IPS-NIHi11 (cell line): ENCODE measurements around the gene ST3GAL5.

Experiments used
- DNase-seq: peaks from one replicate; pipeline ENCODE4 v3.0.0; 2012; ENCODE audit warnings: mixed read lengths, low spot score

The ST3GAL5 gene

DNA sequence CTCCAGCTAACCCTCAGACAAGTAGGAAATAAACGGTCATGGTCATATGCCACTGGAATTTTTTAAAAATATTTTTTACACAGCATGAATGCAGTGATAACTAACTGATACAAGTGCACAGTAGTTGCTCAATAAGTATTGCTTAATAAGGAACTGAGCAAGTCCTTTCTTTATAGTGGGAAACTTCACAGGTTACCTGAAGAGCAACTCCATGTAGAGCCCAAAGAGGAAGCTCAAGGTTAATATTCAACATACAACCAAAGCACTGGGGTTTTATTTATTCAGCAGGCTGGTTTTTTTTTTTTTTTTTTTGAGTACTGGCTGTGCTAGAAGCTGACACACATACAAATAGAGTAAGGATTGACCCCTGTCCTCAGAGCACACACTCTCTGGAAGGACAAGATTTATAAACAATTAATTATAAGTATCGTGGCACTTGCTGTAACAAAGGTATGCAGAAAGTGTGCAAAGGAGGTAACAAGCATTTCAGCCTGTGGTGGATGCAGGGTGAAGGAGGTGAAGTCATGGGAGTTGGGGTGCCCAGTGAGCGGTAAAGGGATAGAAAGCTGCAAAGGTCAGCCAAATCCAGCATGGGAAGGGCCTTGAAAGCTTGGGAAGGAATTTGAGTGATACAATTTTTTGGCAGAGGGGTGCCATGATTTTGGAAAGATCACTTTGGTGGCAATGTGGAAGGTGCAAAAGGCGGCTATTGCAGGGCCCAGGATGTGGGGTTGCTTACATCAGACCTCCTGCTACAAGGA lies 82.3 kb downstream of the ST3GAL5 start:
- DNase-seq: no peak

DNA sequence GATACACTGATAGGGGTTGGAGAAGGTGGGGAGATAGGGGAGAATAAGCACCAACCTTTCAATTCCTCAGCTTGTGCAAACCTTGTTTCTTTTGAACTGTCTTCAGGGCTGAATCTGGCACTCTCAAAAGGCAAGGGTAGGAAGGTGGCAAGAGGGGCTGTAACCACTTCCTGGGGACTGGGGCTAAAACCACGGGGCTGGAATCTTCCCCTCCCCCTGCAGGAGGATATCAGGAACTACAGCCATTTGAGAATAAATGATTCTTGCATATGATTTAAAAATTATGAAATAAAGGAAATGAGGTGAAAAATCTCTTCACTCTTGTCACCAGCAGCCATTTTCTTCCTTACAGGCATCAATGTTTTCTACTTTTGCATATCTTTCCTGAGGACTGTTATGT lies 84.2 kb downstream of the ST3GAL5 start:
- peak; percentile 77 for DNase-seq

DNA sequence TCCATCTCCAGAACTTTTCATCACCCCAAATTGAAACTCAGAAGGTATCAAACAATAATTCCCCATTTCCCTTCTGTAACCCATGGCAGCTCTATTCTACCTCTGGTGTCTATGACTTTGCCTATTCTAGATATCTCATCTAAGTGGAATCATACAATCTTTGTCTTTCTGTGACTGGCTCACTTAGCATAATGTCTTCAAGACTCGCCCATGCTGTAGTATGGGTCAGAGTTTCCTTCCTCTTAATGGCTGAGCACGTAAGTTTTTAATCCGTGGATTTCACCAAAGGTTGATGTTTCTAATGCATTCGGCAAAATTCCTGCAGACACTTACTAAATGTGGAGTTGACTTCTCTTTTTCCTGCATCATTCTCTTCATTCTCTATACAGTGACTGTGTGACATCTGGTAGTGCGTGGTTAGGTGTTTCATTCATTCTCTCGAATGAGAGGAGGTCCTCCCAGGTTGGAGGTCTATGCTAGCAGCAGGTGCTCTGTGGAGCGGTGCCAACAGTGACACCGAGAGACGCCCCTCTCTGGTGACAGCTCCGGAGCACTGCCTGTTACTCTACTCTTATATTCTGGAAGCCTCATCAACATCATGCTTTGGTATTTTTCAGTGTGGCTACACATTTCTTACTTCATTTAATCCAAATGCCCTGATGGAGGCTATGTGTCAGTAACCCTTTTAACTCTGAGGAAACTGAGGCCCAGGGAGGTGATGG lies 84.9 kb downstream of the ST3GAL5 start:
- no peak for DNase-seq

DNA sequence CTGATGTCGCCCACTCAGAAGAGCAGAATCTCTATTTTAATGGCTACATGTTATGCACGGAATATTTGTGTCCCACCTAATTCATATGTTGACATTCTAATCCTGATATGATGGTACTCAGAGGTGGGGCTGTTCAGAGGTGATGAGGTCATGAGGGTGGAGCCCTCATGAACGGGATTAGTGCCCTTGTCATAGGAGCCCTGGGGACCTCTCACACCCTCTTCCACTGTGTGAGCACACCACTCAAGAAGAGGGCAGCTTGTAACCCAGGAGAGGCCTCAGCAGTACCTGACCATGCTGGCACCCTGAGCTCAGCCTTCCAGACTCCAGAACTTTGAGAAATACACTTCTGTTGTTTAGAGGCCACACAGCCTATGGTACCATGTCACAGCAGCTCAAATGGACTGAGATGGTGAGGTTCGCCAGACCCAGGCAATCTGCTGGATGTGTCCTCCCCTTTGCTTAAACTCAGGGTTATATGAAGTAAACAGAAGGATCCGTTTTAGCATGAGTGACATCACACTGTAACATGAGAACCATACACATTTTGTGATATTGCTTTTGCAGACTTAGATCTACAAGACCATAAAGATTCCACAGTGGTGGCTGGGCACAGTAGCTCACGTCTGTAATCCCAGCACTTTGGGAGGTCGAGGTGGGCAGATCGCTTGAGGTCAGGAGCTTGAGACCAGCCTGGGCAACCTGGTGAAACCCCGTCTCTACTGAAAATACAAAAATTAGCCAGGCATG lies 86.3 kb downstream of the ST3GAL5 start:
- no peak for DNase-seq

DNA sequence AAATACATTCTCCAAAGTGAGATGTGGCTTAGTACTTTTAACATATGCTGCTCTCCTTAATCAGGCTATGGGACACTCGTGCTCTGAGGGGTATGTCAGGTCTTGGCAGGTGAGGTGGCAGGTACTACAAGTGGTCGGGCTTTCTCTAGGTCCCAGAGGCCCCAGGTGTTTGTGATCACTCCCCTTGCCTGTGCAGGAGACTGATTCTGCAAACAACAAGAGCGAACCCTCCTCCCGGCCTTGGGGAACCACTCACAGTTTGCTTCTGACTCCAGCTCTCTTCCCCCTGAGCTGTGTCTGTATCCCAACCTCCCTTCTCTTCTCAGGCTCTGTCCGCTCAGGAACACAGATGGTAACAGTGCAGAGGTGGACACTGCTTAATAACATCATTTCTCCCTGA lies 86.9 kb downstream of the ST3GAL5 start:
- no peak for DNase-seq

DNA sequence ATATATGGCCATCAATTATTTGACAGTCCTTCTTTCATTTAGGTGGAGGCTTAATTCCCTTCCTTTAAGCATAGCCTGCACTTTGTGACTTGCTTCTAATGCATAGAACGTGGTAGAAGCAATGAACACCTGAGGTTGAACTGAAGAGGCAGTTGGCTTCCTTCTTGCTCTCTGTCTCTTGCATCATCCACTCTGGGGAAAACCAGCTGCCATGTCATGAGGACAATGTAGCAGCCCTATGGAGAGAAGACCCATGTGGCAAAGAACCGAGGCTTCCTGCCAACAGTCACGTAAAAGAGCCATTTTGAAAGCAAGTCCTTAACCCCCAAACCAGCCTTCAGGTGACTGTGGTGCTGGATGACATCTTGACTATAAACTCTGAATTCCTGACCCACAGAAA lies 88.2 kb downstream of the ST3GAL5 start:
- no peak for DNase-seq

DNA sequence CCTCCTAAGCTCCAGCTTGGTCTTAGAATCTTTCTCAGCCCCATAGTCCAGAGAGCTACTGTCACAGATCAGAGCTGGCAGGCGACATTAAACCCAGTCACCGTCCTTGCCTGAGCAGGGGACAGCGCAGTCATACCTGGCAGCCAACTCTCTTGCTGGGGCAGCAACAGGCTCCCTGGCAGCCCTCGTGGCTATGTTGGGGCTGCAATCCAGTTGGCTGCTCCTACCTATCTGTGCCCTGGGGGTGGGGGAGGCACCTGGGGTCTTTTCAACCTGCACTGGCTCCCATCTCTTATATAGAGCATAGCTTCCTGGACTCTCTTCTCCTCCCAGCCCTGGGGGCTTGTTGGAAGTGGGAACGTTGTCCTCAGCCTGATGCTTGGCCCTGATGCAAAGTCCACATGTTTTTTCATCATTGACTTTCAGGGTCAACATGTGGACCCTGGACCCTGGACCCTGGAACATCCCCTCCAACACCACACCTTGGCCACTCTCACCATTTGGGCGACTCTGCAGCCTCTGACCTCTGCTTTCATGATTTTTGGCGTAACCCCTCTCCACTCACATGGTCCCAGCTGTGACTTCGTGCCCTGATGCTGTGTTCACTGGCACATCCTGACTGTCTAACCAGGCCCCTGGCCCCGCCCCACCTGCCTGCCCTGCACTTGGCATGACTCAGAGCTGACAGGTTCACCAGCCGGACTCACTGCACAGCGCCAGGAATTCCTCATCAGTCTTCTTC lies 89.4 kb downstream of the ST3GAL5 start:
- DNase-seq: no peak

DNA sequence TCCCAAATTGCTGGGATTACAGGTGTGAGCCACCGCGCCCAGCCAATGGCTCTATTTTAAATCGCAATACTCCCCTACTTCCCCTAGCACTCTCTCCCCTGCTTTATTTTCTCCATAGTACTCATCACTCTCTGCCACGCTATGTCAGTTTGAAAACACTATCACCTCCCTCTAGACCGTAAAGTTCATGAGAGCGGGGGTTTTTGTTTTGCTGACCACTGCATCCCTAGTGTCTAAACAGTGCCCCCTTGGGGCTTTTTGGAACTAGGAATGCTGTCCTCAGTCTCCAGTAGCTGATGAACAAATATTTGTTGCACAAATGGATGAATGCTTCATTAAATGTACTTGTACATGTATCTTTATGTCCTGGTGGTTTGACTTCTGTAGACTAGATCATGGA lies 90.9 kb downstream of the ST3GAL5 start:
- peak; percentile 54 for DNase-seq

DNA sequence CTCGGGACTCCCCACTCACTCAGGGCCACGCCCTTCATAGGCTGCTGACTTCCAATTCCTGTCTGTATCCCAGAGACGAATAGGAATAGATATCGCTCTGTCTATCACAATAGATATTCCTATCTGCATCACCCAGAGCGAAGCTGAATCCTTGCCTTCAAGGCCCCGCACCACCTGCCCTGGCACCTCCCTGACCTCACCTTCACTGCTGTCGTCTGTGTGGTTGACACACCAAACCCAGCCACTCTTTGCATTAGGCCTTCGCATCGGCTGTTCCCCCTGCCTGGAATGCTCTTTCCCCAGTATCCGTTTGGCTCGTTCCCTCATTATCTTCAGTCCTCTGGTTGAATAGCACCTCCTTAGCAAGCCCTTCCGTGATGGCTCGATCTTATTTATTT lies 91.5 kb downstream of the ST3GAL5 start:
- DNase-seq: no peak

DNA sequence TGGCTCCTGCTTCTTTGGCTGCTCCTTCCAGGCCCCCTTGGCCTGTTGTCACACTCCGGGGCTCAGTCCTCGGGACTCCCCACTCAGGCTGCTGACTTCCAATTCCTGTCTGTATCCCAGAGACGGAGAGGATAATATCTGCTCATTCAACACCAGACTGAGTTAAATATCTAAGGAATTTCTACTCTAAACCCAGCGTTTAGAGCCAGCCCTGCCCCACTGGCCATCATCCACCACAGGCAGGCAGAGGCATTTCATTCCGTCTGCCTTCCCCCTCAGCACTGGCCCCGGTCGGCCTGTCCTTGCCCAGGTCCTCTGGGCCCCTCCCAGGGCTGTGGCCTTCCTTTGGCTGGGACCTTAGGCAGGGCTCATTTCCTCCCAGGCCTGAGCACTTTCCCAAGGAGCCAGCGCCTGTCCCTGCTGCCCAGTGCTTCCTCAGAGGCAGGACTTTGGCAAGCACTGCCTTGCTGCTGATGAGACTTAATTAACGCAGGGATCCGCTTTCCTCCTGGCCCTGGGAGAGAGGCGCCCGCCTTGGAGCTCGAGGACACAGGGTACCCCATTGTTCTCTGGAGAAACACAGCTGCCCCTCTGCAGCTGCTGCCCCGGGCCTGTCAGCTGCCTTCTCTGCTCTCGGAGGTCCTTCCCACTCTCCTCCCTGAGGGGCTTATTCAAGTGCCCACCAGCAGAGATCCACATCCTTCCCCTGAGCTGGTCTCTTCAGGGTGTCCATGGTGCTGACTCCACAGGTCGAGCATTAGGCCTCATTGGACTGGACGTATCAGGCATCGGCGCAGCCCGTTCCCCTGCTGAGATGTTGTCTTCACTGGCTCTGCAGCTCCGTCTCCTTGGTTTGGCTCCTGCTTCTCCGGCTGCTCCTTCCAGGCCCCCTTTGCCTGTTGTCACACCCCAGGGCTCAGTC lies 92.2 kb downstream of the ST3GAL5 start:
- no peak for DNase-seq

DNA sequence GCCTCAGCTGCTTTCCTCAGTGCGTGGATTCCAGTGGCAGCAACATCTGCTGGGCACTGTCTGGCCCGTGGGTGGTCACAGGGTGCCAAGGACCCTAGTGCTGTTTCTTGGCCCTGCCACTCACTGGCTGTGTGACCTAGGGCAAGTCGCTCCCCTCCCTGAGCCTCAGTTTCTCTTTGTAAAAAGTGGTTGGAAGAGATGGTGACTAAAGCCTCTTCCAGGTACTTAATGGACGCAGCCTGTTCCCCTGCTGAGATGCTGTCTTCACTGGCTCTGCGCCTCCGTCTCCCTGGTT lies 92.8 kb downstream of the ST3GAL5 start:
- DNase-seq: no peak

DNA sequence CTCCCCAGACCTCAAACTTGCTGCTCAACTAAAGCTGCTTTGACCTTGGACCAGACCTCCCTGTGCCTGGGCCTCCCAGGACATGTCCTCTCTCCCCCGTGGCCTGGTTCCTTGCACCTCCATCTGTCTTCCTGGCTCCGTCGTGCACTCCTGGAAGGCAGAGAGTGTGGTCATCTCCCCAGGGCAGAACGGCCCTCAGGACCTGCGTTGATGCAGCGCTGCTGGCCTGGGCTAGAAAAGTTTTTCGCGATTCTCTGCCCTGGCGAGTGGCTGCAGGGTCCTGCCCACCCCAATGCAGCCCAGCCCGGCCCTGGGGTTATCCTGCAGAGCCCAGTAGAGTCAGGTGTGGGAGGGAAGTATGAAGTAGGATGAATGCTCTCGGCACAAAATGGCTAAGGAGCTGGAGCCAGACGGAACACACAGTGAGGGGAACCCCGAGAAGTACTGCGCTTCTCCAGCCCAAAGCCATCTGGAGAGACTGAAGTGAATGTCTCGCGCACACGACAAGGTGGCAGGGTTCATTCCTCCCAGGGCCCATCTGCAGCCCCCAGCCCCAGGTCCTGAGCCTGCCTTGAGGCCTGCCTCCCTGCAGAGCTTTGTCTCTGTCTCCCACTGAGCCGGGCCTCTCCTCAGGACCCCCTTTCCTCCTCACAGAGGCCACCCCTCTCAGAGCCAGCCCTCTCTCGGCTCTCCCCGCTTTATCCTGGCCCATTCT lies 93.3 kb downstream of the ST3GAL5 start:
- no peak for DNase-seq

DNA sequence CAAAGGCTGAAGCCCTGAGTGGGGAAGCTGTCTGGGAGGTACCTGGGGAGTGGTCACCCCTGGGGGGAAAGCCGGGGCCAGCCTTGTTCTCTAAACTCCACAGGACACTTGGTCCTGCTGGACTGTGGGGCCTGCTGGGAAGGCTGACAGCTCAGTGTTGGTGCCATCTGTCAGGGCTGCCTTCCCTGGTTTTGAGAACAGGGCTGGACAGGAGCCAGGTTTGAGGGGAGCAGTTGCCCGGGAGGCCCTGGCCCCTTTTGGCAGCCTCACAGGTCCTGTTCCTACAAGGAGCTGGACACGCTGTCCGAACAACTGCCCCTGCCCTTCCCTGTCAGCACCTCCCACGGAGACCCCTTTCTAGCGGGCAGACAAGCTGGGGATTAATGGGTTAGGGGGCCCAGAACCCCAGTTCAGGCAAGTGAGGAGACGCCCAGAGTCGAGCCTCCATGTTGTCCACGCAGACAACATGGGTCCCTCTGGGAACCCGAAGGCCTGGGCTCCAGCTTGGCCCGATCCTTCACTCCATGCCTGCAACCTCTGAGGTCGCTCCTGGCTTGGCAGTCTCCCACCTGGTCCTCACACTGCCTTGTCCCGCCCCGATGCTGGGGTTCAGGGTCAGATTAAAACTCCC lies 94.2 kb downstream of the ST3GAL5 start:
- no peak for DNase-seq

DNA sequence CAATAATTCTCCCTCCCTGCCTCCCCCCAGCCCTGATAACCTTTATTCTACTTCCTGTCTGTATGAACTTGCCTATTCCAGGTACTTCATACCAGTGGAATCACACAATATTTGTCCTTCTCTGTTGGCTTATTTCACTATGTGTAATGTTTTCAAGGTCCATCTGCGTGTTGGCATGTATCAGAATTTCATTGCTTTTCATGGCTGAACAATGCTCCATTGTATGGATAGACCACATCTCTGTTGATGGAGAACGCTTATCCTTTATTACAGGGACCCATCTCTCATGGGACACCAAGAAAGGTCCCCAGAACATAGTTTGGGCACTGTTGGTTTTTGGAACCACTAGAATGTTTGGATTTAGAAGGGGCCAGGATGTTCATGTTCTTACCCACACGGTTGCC lies 94.8 kb downstream of the ST3GAL5 start:
- DNase-seq: no peak

DNA sequence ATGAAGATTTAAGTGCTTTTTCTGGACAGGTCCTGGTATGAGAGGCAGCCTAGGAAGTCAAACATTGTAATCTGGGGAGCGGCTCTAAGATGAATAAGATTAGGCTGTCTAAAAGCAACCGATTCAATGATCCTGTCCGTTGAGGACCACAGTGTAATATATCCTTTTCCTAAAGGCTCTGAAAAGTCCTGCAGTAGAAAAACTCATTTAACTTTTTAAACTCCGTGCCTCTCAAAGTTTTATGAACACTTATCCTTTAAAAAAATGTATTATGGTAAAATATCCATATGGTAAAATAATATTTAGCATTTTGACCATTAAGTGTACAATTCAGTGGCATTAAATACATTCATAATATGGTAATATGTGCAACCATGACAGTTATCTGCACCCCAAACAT lies 95.2 kb downstream of the ST3GAL5 start:
- no peak for DNase-seq

DNA sequence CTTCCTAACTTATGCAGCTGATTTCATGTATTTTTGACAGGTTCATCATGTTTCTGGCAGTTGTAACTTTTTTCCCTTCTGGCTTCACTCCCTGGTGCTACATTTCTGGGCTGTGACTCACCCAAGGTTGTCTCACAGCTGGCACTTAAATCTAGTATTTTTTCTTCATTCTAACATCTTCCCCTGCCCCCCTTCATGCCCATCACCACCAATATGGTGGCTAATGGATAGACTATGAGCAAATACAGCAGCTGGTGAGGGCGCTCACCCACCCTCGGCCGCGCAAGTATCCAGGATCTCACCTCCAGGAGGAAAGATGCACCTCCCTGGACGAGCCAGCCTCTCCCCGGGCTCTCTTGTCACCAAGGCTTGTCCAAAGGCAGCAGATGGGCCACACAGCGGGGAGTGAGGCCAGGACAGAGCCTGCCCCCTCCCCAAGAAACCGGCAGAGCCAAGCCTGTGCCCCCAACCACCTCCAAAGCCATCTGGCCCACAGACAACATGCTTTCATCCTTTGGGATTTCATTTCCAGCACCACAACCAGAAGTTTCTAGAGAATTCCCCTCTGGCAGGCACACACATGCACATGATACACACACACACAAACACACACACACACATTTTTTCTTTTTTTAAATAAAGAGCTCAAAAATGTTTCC lies 95.9 kb downstream of the ST3GAL5 start:
- DNase-seq: no peak

DNA sequence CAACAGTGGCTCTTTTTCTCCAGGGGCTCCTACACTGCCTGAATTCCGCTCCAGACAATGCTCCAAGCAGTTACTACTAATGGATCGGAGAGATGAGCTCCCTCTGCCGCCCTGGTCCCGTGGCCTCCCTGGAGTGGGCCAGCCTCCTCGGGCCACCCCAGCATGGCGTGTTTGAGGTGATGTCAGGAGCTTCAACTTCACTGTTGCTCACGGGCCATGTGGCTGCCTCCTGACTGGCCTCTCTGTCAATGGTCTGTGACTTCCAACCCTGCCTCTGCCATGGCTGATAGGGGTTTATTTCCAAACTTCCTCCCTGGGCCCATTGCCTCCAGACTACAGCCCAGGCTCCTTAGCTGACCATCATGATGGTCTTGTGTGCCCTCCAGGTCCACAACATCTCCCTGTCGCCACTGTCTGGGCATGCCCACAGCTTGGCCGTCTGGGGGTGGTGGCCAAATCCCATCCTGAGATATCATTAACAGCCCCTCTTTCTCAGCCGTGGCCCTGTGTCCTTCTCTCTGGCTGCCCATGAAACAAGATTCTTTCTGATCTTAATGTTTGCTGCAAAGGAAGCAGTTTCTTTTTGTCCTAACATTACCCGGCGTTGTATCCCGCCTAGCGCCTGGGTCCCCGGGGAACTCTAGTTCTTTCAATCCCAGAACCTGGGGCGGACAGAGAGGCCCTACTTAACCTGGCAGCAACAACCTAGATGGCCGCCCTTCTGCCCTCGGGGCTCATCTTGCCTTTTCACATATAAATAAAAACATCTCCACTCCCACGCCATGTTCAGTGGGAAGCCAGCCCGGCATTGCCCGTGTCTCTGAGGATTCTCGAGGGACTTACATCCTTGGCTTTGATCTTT lies 96.9 kb downstream of the ST3GAL5 start:
- no peak for DNase-seq

DNA sequence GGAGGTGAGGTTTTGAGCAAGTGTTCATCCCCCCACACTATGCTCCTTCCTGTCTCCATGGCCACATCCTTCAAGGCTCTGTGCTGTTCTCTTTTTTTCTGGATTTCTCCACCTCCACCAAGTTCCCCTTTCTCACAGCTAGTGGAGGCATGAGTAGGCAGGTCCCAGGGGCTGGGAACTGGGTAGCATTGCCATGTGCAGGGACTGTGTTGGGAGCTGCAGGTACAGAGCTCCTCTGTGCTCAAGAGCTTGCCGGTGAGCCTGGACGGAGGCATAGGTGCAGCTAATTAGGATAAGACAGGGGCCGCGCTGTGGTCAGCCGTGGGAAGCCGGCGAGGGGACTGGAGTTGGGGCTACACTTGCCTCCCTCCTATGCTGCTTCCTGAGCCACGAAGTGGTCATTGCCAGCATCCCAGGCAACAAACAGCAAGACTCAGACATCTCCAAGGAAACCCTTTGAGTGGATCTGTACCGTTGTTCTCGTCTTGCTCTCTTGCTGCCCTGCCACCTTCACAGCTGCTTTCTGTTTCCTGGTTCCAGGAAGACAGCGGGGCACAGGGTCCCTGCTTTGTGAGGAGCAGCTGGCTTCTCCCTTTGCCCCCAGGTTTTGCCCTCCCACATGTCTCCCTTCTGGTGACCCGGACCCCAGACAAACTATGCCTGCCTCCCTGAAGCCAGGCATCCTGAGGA lies 98.1 kb downstream of the ST3GAL5 start:
- no peak for DNase-seq
